ENCODE data around the gene SEC16A.
A peak's percentile ranks its signal among the peaks of the same experiment; 100 is the strongest.

The SEC16A gene

GRCh38 chr9:136455043-136456002 lies 27.5 kb downstream of the SEC16A start:
- DNase-seq (ENCODE audit: low read depth, low spot score), result no peak
- no peak overlapping the region for H3K4me3 ChIP-seq (ENCODE audit: low read depth, low read length)
- no peak for TF ChIP-seq CTCF (IDR thresholded peaks at IDR 0.05; ENCODE audit: low read depth, low read length)
- in situ Hi-C loops (cut with HindIII; ENCODE audit: low sequenced_read_pairs), result no loop called here

DNA sequence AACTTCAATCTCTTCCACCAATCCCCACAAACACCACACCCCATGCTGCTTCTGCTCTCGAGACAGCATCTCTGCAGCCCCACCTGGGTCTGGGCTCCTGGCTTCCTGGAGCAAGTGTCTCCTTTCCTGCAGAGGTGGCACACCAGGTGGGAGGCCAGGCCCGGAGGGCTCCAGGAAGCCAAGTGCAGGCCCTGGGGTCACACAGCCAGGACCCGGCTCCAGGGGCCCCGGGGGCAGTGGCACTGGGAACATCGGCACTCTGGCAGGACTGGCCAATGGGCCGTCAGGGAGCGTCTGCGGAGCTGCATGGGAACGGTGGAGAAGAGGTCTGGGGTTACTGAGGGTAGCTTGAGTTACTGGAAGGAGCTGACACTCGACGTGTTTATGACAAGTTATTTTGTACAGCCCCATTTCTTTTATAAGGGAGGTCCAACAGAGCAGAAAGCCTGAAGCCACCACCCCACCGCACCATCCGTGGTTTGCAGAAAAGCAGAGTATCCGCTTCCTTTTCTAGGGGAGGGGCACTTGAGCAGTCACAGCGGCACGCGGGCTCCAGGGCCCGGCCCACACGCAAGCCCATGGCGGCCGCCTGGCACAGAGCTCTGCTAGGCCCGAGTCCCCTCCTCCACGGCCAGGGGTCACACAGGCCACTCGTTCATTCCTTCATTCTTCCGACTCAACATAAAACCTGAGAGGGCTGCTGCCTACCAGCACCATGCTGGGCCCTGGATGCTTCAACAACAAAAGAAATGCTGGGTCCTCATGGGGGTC lies 28.6 kb downstream of the SEC16A start:
- no peak for DNase-seq (ENCODE audit: low read depth, low spot score)
- no peak for TF ChIP-seq CTCF (IDR thresholded peaks at IDR 0.05; ENCODE audit: low read depth, low read length)
- in situ Hi-C loops (cut with HindIII; ENCODE audit: low sequenced_read_pairs), result no loop called here
- no peak overlapping the region for H3K4me3 ChIP-seq (ENCODE audit: low read depth, low read length)

DNA sequence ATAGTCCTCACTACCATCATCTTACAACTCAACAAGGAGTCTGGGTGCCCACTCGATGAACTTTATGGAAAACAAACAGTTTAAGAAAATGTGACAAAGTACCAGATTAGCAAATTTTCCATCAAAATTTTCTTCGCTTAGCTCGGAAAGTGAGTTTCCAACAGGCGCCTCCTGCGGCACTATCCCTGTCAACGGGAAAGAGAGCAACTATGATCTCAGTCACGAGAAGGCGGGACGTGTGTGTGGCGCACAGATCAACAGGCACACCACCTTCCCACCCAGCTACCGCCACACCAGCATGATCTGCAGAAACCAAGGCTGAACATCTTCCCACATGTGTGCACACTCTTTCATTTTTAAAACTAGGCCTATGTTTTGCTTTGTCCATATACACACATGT lies 29.5 kb downstream of the SEC16A start:
- in situ Hi-C loops (cut with HindIII; ENCODE audit: low sequenced_read_pairs), result no loop called here
- no peak for TF ChIP-seq CTCF (IDR thresholded peaks at IDR 0.05; ENCODE audit: low read depth, low read length)
- DNase-seq (ENCODE audit: low read depth, low spot score), result no peak
- no peak overlapping the region for H3K4me3 ChIP-seq (ENCODE audit: low read depth, low read length)

DNA sequence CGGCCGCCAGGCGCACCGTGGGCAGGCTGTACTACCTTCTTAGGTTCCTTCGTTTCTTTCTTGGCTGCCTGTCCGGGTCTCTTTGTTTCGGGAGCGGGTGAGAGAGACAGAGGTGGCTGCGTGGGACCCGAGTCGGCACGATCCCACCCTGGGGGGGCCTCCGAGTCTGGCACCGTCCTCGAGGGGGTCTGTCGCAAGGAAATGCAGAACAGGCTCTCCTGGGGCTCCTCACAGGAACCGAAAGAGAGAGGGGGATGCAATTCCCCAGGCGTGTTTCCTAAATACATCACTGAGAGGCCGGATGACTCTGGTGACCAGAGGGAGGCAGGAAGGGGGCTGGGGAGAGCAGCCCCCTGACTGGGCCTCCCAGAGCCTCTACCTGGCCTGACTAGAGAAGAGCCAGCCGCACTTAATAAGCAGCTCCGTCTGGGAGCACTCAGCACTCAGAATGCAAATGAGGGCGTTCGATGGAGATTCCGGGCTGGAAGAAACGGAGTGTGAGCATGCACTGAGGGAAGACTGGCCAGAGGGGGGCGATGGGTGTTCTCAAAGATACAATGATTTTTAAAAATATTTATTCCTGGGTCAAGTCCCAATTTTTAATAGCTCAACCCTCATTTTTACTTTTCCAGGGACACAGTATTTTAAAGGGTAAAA lies 31.5 kb downstream of the SEC16A start:
- no peak overlapping the region for H3K4me3 ChIP-seq (ENCODE audit: low read depth, low read length)
- peak; percentile 3 for TF ChIP-seq CTCF (IDR thresholded peaks at IDR 0.05; ENCODE audit: low read depth, low read length)
- in situ Hi-C loops (cut with HindIII; ENCODE audit: low sequenced_read_pairs), result no loop called here
- no peak for DNase-seq (ENCODE audit: low read depth, low spot score)

- no peak for TF ChIP-seq CTCF (IDR thresholded peaks at IDR 0.05; ENCODE audit: low read depth, low read length)
- in situ Hi-C loops (cut with HindIII; ENCODE audit: low sequenced_read_pairs), result no loop called here
- no peak overlapping the region for H3K4me3 ChIP-seq (ENCODE audit: low read depth, low read length)
- no peak for DNase-seq (ENCODE audit: low read depth, low spot score)
These were observed 34.2 kb downstream of the SEC16A start for GRCh38 chr9:136448655-136449054.

DNA sequence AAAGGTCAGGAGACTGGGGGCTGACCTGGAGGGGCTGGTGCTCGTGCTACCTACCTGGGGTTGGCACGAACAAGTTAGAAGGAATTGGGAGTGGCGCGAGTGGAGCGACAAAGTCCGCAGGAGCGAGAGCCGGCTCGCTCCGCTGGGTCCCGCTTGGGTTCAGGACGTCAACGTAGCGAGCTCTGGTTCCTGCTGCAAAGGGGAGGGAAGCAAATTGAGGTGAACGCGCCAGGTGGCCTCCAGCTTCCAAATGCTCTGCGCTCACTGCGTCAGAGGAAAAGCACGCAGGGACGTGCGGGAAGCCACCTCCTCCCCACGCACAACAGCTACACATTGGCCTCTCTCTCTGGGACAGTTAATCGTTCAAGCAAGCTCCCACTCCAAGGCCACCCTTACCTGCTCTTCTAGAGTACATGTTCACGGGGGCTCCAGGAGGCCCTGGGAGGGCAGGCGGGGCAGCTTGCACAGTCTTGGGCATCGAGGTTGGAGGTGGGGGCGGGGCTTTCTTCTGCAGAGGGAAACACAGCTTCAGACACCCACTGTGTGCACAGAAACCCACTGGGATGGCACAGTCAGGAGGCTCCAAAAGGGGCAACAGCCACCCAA lies 35.6 kb downstream of the SEC16A start:
- no peak for TF ChIP-seq CTCF (IDR thresholded peaks at IDR 0.05; ENCODE audit: low read depth, low read length)
- DNase-seq (ENCODE audit: low read depth, low spot score), result no peak
- in situ Hi-C loops (cut with HindIII; ENCODE audit: low sequenced_read_pairs), result no loop called here
- H3K4me3 ChIP-seq (ENCODE audit: low read depth, low read length), result no peak overlapping the region
